ENCODE results near the gene GLI1.

DNA sequence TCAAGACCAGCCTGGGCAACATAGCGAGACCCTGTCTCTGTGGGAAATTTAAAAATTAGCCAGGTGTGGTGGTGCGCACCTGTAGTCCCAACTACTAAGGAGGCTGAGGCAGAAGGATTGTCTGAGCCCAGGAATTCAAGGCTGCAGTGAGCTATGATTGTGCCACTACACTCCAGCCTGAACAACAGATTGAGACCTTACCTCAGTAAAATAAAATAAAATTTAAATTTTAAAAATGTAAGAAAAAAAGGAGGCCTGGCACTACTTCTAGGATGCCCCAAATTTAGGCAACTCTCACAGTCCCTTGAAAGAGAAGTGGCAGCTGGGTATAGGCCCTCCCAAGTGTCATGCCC lies 5.4 kb upstream of the GLI1 start:
- TF ChIP-seq, protein P1, sequence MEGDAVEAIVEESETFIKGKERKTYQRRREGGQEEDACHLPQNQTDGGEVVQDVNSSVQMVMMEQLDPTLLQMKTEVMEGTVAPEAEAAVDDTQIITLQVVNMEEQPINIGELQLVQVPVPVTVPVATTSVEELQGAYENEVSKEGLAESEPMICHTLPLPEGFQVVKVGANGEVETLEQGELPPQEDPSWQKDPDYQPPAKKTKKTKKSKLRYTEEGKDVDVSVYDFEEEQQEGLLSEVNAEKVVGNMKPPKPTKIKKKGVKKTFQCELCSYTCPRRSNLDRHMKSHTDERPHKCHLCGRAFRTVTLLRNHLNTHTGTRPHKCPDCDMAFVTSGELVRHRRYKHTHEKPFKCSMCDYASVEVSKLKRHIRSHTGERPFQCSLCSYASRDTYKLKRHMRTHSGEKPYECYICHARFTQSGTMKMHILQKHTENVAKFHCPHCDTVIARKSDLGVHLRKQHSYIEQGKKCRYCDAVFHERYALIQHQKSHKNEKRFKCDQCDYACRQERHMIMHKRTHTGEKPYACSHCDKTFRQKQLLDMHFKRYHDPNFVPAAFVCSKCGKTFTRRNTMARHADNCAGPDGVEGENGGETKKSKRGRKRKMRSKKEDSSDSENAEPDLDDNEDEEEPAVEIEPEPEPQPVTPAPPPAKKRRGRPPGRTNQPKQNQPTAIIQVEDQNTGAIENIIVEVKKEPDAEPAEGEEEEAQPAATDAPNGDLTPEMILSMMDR (IDR thresholded peaks at IDR 0.05 in 4 of 5, conservative IDR thresholded peaks at IDR 0.05 in 1 of 5), result no peak
- no peak for TF ChIP-seq POLR2A (IDR thresholded peaks at IDR 0.05)

All from gastrocnemius medialis (tissue), 4 donors.